Kidney epithelial cell (primary cell): Measurements from ENCODE around the gene RPP40. TPM values are rescaled to one million over a fixed set of nuclear protein-coding genes. Genes with fewer than 3 reads are reported as not detected.

Source experiments
- DNase-seq: peaks from one replicate; pipeline ENCODE4 v3.0.0-alpha.2; 2010; ENCODE audit warnings: low read depth
- H3K27me3 ChIP-seq: 2 replicates; pipeline ENCODE4 v1.6.0; 2011; ENCODE audit warnings: low read length; ENCODE audit not compliant: control insufficient read depth, insufficient read depth
- H3K36me3 ChIP-seq: 2 replicates; pipeline ENCODE4 v1.5.1; 2011; ENCODE audit warnings: low read length; ENCODE audit not compliant: control insufficient read depth, insufficient read depth
- H3K4me3 ChIP-seq: 2 replicates; pipeline ENCODE4 v1.5.1; 2011; ENCODE audit warnings: low read depth, mild to moderate bottlenecking, control low read depth, low read length
- total RNA-seq: library from RNA; depleted of rRNA; stranded (reverse); fragments of >200 nt; gene quantifications from 2 replicates; pipeline ENCODE4 v1.2.3, GENCODE V29; 2015
- TF ChIP-seq, protein P1 (sequence below): IDR thresholded peaks from 2 replicates; pipeline ENCODE4 v1.5.1; 2011; ENCODE audit warnings: mild to moderate bottlenecking, moderate library complexity, low read length, control low read depth, inconsistent platforms; ENCODE audit not compliant: insufficient read depth, poor library complexity, severe bottlenecking

The RPP40 gene
- total RNA-seq, 1 donor from 2014 or later = 16.0 TPM

DNA sequence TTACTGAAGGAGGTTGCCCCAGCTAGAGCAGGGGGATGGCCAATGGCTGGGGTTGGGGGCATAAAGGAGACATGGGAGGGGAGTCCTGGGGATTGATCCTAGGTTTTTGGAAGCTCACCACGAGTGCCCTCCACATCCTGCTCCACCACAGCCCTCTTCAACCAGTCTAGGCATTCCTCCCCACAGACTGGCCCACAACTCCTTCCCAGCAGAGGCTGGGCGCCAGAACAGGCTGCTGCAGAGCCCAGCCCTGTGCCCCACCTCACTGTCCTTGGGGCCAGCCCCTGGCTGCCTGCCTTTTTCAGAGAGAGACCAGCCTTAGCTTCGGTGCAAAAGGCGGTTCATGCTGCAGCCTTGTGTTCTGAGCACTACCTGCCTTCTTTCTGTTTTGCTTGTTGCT is 16.4 kb downstream of the RPP40 start:
- Histone ChIP-seq H3K36me3 (no peaks in the 10 kb centered on the region), H3K4me3 (no peak overlapping the region), H3K27me3 (no peaks in the 10 kb centered on the region)
- TF ChIP-seq, protein P1, sequence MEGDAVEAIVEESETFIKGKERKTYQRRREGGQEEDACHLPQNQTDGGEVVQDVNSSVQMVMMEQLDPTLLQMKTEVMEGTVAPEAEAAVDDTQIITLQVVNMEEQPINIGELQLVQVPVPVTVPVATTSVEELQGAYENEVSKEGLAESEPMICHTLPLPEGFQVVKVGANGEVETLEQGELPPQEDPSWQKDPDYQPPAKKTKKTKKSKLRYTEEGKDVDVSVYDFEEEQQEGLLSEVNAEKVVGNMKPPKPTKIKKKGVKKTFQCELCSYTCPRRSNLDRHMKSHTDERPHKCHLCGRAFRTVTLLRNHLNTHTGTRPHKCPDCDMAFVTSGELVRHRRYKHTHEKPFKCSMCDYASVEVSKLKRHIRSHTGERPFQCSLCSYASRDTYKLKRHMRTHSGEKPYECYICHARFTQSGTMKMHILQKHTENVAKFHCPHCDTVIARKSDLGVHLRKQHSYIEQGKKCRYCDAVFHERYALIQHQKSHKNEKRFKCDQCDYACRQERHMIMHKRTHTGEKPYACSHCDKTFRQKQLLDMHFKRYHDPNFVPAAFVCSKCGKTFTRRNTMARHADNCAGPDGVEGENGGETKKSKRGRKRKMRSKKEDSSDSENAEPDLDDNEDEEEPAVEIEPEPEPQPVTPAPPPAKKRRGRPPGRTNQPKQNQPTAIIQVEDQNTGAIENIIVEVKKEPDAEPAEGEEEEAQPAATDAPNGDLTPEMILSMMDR = no peak
- no peak for DNase-seq

- Histone ChIP-seq H3K4me3 (no peak overlapping the region), H3K36me3 (no peaks in the 10 kb centered on the region), H3K27me3 (no peaks in the 10 kb centered on the region)
- TF ChIP-seq, protein P1 = no peak
- no peak for DNase-seq
These were observed 16.8 kb downstream of the RPP40 start for GRCh38 chr6:4986999-4987398.

DNA sequence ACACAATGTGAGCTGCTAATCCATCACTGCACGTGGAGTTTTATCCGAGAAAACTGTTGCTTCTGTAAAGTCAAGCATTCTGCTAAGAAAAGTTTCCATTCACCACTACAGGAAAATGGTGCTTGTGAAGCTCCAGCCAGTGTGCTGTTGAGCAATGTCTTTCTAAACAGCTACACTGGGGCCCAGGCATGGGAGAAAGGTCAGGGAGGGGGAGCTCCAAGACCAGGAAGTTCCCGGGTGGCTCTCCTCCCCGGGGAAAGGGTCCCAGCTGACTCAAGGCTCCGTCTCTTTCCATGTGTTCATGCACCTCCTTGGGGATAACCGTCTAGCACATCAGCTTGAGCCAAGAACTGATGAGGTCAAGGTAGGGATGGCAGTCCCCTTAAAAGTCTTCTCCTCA is 20.5 kb downstream of the RPP40 start:
- Histone ChIP-seq H3K36me3 (no peaks in the 10 kb centered on the region), H3K27me3 (no peaks in the 10 kb centered on the region), H3K4me3 (no peak overlapping the region)
- TF ChIP-seq, protein P1 = no peak
- DNase-seq = no peak

GRCh38 chr6:4981761-4982160 is 22.1 kb downstream of the RPP40 start:
- no peak overlapping the region for H3K4me3 ChIP-seq
- no peaks in the 10 kb centered on the region for H3K27me3 ChIP-seq
- no peak for DNase-seq

DNA sequence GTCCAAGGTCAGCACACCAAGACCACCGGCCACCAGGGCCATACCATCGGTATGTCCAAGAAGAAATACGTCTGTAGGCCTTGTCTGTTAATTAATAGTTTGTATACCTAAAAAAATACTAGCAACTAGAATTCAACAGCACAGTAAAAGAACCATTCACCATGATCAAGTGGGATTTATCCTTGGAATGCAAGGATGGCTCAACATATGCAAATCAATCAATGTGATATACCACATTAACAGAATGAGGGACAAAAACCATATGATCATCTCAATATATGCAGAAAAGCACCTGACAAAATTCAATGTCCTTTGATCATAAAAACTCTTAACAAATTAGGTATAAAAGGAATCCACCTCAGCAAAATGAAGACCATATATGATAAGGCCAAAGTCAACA is 24.4 kb downstream of the RPP40 start:
- Histone ChIP-seq H3K36me3 (no peaks in the 10 kb centered on the region), H3K4me3 (no peak overlapping the region), H3K27me3 (no peaks in the 10 kb centered on the region)
- TF ChIP-seq, protein P1 = no peak
- DNase-seq = no peak

More at GRCh38 chr6:4981761-4982160, 22.1 kb downstream of the RPP40 start:
- H3K36me3 ChIP-seq = no peaks in the 10 kb centered on the region
- TF ChIP-seq, protein P1 = no peak

DNA sequence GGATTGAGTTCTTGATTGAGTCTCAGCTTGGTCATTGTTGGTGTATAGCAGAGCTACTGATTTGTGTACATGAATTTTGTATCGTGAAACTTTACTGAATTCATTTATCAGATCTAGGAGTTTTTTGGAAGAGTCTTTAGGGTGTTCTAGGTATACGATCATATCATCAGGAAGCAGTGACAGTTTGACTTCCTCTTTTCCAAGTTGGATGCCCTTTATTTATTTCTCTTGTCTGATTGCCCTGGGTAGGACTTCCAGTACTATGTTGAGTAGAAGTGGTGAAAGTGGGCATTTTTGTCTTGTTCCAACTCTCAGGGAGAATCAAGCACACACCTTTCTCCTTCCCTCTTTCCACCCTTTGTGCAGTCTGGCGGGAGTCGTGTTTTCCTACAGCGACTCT is 26.4 kb downstream of the RPP40 start:
- Histone ChIP-seq H3K27me3 (peaks cover 2% of the 10 kb centered on the region), H3K4me3 (no peak overlapping the region), H3K36me3 (no peaks in the 10 kb centered on the region)
- DNase-seq = no peak
- TF ChIP-seq, protein P1 = no peak
